Left lung (tissue), 10 donors: Measurements from ENCODE around the gene MMADHC. TPM values are rescaled to one million over a fixed set of nuclear protein-coding genes. Genes with fewer than 3 reads are reported as not detected.

Experiments used
- ATAC-seq: fragments of 200-7000 bp; cut with Tn5 transposase; one replicate; pipeline ENCODE4 v1.9.1; 2020; ENCODE audit warnings: moderate library complexity
- DNase-seq, 4 donors: peaks; one replicate each; pipeline ENCODE4 v3.0.0-alpha.2; 2013 to 2020
- H3K27ac ChIP-seq, 2 donors: fragments of 200-600 bp; sonication (generic) in 1 of 2; one replicate each; pipeline versions ENCODE4 v1.5.0 to v1.8.0; 2020 to 2021
- H3K27me3 ChIP-seq, 2 donors: fragments of 200-600 bp; sonication (generic) in 1 of 2; one replicate each; pipeline versions ENCODE4 v1.5.0 to v1.8.0; 2020 to 2021
- H3K36me3 ChIP-seq, 2 donors: fragments of 200-600 bp; sonication (generic) in 1 of 2; one replicate each; pipeline versions ENCODE4 v1.5.0 to v1.8.0; 2020 to 2021
- H3K4me1 ChIP-seq, 2 donors: fragments of 200-600 bp; one replicate each; pipeline ENCODE4 v1.8.0; 2021
- H3K4me3 ChIP-seq, 2 donors: fragments of 200-600 bp; sonication (generic) in 1 of 2; one replicate each; pipeline versions ENCODE4 v1.5.0 to v1.8.0; 2020 to 2021; ENCODE audit warnings: mild to moderate bottlenecking in 1 of 2
- H3K9me3 ChIP-seq, 2 donors: fragments of 200-600 bp; sonication (generic) in 1 of 2; one replicate each; pipeline versions ENCODE4 v1.5.0 to v1.8.0; 2020 to 2021
- intact Hi-C, 2 donors: fragments of 100-400 bp; cut with DNase I; formaldehyde crosslinking; loops; one replicate each; pipeline versions ENCODE4 v1.11.2 to v1.14.2; 2022
- polyA plus RNA-seq, 6 donors: library from polyadenylated mRNA; unstranded; fragments of 120-200 nt; gene quantifications; one replicate each; pipeline ENCODE4 v1.2.1, GENCODE V29; 2013; ENCODE audit not compliant: insufficient read length in 6 of 6
- total RNA-seq, 2 donors: library from RNA; stranded (reverse); fragmentation: NEBNext Ultra II Directional; extraction: Animal tissue kit (Norgen Biotek cat#: 25700); gene quantifications; one replicate each; pipeline ENCODE4 v1.2.1, GENCODE V29; 2021
- TF ChIP-seq, protein P1 (sequence below), 2 donors: fragments of 200-600 bp; sonication (generic) in 1 of 2; IDR thresholded peaks; one replicate each; pipeline versions ENCODE4 v1.5.0 to v1.8.0; 2021; ENCODE audit warnings: antibody characterized with exemption in 2 of 2
- donor health status: DM: no; HTN: yes; CAD: no.
- donor health status: DM: no; HTN: no; CAD: no.

Gene MMADHC
- total and polyA plus RNA-seq, 8 donors: 80.1 to 131 (median 111) TPM

DNA sequence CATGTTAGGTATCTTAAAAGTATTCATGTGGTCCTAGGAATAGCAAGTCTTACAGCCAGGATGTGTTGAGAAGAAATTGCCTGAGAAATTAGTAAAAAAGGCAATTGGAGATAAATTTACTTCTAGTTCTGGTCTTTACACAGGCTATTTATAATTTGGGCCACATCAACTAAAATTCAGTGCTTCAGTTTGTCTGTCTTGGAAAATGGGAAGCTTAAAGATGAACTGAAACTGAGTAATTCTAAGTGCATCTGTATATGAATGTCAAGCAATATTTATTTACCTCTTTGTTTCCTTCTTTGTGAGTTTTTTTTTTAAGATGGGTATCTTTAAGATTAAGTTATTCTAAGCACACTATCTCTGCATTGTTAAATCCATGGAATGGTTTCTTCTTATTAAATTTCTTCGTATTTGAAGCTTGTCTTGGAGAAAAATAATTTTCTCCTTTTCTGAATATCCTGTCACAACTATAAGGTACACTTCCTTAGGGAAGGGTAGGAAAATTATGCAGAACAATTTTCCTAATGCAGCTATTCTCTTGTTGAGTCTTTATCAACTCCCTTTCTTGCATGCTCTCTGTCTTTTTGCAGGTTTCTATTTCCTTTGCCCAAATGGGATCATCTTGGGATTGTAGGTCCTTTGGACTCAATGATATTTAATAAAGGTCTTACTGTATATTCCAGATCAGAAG lies 39.7 kb upstream of the MMADHC start:
- DNase-seq: no peak
- no peak overlapping the region for H3K27ac ChIP-seq
- H3K9me3 ChIP-seq: no peaks in the 10 kb centered on the region
- H3K4me3 ChIP-seq: no peak overlapping the region
- TF ChIP-seq, protein P1, sequence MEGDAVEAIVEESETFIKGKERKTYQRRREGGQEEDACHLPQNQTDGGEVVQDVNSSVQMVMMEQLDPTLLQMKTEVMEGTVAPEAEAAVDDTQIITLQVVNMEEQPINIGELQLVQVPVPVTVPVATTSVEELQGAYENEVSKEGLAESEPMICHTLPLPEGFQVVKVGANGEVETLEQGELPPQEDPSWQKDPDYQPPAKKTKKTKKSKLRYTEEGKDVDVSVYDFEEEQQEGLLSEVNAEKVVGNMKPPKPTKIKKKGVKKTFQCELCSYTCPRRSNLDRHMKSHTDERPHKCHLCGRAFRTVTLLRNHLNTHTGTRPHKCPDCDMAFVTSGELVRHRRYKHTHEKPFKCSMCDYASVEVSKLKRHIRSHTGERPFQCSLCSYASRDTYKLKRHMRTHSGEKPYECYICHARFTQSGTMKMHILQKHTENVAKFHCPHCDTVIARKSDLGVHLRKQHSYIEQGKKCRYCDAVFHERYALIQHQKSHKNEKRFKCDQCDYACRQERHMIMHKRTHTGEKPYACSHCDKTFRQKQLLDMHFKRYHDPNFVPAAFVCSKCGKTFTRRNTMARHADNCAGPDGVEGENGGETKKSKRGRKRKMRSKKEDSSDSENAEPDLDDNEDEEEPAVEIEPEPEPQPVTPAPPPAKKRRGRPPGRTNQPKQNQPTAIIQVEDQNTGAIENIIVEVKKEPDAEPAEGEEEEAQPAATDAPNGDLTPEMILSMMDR (IDR thresholded peaks at IDR 0.05): no peak
- no peaks in the 10 kb centered on the region for H3K27me3 ChIP-seq
- H3K4me1 ChIP-seq: no peaks in the 10 kb centered on the region
- no peak for ATAC-seq
- no peaks in the 10 kb centered on the region for H3K36me3 ChIP-seq
- intact Hi-C loops: no loop called here

DNA sequence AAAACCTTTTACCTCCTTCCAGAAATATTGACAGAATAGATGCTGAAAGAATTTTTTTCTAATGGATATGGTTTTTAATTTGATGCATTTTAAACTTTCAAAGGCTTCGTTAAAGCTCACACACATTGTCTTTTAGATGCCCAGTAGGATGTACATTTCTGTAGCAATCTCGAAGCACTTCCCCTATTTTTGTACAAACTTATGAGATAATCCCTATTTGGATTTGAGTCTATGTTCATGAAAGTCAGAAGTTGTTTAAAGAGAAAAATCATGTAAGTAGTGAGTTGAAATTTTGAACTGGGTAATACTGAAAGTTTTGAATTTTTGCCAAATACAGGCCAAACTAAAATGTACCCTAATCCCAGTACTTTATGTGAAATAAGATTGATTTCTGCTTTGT lies 38.1 kb upstream of the MMADHC start:
- DNase-seq (no peak), ATAC-seq (no peak)
- no peaks in the 10 kb centered on the region for H3K27me3 ChIP-seq
- no peaks in the 10 kb centered on the region for H3K9me3 ChIP-seq
- H3K4me3 ChIP-seq: no peak overlapping the region
- TF ChIP-seq, protein P1 (IDR thresholded peaks at IDR 0.05): no peak
- intact Hi-C loops: no loop called here
- H3K4me1 ChIP-seq: no peaks in the 10 kb centered on the region
- H3K27ac ChIP-seq: no peak overlapping the region
- H3K36me3 ChIP-seq: no peaks in the 10 kb centered on the region

DNA sequence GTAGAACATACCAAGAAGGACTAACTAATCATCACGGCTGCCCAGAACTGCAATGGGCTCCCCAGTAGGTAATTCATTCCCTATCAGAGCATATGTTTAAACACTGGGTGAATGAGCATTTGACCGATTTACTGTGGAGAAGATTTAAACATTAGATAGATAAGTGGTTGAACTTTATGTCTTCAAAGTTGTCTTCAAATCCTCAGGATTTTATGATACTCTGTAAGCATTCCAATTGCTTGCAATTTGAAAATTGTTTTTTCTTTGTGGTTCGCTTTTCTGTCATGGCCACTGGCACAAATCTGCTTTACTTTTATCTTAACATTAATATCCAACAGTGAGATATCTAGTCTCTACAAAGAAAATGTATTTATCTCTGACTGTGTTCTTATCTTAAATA lies 37.7 kb upstream of the MMADHC start:
- H3K9me3 ChIP-seq: no peaks in the 10 kb centered on the region
- no peak overlapping the region for H3K27ac ChIP-seq
- H3K4me3 ChIP-seq: no peak overlapping the region
- ATAC-seq: no peak
- TF ChIP-seq, protein P1 (IDR thresholded peaks at IDR 0.05): no peak
- H3K27me3 ChIP-seq: no peaks in the 10 kb centered on the region
- no peak for DNase-seq
- H3K4me1 ChIP-seq: no peaks in the 10 kb centered on the region
- intact Hi-C loops: no loop called here
- H3K36me3 ChIP-seq: no peaks in the 10 kb centered on the region

DNA sequence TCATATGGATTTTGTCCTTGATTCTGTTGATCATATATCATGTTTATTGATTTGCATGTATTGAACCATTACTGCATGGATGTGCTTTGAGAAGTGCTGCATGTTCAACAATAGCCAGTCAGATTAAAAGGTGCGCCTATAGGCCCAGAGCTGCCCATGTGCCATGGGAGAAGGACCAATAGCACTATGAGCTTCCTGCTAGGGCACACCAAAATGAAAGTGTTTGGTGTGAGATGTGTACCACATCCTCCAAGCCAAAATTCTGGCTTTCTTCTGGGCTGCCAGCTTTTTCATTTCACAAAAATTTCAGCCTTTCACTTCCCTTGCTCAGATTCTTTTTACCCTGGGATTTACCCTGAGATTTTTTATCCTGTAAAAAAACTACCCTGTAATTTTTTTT lies 34.8 kb upstream of the MMADHC start:
- Histone ChIP-seq H3K9me3 (no peaks in the 10 kb centered on the region), H3K27ac (no peak overlapping the region), H3K27me3 (no peaks in the 10 kb centered on the region), H3K4me3 (no peak overlapping the region), H3K4me1 (no peaks in the 10 kb centered on the region), H3K36me3 (no peaks in the 10 kb centered on the region)
- ATAC-seq (no peak), DNase-seq (no peak)
- intact Hi-C loops: no loop called here
- TF ChIP-seq, protein P1 (IDR thresholded peaks at IDR 0.05): no peak

DNA sequence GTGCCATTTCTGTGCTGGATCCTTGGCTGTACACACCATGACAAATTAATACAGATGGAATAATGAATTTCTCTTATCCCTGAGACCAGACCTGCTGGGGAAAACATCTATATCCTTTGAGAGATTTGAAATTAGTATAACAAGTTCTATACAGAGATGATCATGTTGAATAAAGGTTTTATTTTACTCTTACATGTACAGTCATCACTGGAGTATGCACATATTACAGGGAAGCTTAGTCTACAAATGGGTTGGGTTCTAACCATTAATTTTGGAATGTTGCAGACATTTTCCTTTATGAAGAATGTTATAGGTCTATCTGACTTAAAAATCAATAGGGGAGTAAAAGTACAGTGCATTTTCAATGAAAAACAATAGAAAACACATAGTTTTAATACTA lies 29.9 kb upstream of the MMADHC start:
- DNase-seq (no peak), ATAC-seq (no peak)
- H3K27ac ChIP-seq: no peak overlapping the region
- no peaks in the 10 kb centered on the region for H3K36me3 ChIP-seq
- H3K27me3 ChIP-seq: no peaks in the 10 kb centered on the region
- intact Hi-C loops: no loop called here
- H3K9me3 ChIP-seq: no peaks in the 10 kb centered on the region
- TF ChIP-seq, protein P1 (IDR thresholded peaks at IDR 0.05): no peak
- H3K4me1 ChIP-seq: no peaks in the 10 kb centered on the region
- no peak overlapping the region for H3K4me3 ChIP-seq
